Kidney capillary endothelial cell (primary cell): ENCODE results near the gene CAT.

Experiments used
- DNase-seq: peaks from one replicate; pipeline ENCODE4 v3.0.0-alpha.2; 2018; ENCODE audit warnings: low spot score

The CAT gene

DNA sequence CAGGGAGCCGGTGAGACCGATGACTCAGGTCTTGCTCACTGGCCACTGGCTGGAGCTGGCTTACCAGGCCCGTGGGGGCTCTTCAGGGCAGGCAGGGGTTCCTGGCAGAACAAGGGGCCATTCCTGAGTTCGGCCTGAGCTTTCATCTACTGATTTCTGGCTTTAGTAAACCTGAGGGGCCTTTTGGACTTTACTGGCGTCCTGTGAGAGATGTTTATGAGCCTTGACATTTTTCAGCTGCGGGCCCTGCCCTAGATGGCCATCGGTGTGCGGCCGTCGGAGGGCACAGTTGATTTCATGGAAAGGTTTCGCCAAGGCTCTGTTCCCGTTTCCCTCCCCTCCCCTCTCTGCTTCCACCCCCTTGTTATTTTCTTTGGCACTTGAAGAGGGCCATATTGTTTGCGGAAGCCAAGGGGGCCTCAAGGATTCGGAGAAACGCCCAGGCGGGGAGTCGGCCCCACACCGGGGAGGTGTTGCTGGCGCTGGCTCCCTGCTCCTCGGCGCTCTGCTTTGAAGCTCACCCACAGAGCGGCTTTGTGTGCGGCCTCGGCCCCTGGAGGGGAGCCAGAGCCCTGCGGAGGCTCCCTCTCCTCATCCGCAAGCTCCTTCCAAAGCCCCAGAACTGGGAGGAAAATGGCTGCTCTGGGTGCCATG lies 57.1 kb downstream of the CAT start:
- DNase-seq = peak; percentile 16

DNA sequence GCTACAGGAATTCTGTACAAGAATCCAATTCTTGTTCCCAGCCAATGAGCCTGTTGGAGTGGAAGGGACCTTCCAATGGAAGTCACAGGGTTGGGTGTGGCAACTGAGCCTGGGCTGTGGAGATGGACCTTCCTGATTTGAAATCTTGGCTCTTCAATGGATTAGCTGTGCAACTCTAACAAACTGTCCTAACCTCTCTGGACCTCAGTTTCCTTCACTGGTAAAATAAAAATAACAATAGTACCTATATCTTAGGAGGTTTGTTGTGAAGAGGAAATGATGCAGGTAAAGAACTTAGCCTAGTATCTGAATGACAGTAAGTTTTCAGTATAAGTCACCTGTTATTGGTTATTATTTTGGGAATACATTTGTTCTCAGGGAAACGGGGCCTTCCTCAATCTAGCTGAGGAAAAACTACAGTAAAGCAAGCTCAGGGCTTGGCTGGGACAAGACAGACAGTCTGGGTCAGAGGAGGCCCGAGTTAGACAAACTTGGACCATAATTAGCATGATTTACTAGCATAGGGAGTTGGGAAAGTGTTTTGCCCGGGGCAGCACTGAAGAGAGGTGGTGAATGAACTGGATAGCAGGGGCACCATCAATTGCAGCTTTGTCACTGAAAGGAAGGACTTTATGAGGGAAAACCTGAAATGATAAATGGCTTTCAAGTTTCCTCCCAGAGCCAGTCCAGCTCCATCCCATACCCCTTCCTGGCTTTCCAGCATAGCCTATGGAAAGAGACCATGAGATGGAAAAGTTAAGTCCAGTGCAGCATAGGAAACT lies 61.2 kb downstream of the CAT start:
- no peak for DNase-seq

DNA sequence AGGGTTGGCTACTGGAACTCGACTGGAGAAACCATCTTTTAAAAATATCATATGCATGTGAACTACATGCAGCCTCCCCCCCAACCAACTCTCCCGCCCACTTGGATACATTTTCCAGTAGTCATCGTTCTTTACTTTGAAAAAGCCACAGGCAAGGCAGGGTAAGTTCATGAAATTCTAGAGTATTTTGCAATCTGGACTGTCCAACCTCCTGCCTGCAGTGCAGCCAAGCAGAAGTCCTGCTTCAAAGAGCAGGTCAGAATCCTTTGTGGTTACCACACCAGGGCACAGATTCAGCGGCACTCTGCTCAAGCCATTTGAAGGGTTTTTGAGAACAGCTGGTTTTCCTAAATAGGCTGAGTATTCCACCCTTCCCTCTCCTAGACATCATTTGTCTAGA lies 62.8 kb downstream of the CAT start:
- no peak for DNase-seq

DNA sequence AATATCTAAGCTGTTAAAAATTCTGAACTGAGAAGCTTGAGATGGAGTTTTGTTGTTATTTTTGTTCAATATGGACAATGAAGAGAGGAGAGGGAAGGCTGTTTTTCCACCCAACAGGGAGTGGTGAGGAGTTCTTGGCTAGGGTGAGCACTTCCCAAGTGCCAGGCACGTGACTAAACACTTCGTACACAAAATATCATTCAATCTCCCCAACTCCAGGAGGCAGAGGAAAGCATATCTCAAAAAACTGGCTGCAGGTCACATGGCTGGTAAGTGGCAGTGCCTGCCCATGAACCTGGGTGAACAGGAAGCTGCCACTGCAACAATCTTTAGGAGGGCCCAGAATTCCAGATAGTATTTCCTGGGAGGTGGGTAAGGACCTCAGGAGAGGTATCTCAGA lies 63.2 kb downstream of the CAT start:
- DNase-seq = no peak

DNA sequence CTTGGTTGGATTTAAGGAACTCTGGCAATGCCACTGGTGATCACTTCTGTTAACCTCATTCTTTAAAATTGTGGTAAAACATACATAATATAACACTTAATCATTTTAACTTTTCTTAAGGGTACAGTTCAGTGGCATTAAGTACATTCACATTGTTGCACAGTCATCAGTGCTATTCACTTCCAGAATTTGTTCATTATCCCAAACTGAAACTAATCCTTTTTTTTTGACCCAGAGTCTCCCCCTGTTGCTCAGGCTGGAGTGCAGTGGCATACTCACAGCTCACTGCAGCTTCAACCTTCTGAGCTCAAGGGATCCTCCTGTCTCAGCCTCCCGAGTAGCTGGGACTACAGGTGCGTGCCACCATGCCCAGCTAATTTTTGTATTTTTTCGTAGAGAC lies 64.2 kb downstream of the CAT start:
- DNase-seq = no peak

DNA sequence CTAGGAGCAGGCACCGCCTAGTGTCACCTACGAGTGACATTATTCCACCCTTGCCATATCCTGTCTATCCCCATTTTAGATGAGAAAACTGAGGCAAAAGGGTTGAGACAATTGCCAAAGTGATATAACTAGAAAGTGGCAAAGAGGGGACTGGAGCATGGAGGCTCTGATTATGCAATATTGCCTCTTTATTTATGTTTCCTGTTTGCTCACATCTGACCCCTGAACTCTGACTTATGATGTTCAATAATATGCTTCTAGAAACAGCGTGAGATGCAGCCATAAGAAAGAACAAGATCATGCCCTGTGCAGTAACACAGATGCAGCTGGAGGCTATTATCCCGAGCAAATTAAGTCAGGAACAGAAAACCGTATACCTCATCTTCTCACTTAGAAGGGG lies 67.1 kb downstream of the CAT start:
- no peak for DNase-seq

DNA sequence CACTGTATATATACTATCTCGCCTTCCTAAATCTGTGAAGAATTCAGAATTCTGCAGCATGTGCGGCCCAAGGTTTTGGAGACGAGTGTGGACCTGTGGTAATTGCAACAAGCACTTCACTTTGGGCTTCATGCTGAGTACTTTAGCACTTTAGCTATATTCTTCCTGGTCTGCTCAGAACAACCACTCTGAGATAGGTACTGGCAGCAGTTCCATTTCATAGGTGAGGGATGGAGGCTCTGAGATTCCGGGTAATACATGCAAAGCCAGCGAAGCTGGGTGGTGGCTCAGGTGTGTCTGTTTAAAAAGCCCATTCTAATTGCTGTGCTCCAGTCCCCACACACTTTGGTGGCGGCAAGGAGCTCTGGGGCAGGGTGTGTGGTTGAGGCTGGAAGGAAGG lies 68.4 kb downstream of the CAT start:
- DNase-seq = no peak

DNA sequence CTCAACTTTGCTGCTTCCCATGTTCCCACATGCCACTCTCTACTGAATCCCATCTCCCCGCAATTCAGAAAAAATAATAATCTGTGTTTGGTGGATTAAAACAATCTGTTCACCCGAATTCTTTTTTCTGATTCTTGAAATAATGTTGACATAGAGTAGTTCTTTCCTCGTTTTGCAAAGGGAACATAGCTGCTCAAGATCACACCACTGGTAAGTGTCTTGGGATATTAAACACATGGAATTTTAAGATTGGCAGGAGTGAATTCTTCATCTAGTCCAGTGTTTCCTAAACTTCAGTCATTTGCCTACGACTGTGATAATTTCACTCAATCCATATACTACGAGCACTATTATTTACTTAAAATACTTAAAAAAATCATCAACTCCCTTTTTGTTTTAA lies 68.9 kb downstream of the CAT start:
- DNase-seq = no peak

DNA sequence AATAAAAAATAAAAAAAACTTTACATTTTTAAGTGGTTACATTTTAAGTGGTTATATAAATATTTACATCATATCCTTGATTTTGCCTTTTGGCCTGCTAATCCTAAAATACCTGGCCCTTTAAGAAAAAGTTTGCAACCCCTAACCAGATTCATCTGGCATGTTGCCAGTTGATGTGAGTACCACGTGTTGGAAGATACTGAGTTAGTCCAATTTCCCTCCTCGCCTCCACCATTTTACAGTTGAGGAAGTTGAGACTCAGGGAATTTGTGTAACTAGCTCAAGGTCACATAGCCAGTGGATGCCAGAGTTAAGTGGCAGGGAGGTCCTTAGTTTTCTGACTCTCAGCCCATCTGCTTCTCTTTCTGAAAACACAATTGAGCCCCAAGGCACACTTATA lies 69.8 kb downstream of the CAT start:
- no peak for DNase-seq

DNA sequence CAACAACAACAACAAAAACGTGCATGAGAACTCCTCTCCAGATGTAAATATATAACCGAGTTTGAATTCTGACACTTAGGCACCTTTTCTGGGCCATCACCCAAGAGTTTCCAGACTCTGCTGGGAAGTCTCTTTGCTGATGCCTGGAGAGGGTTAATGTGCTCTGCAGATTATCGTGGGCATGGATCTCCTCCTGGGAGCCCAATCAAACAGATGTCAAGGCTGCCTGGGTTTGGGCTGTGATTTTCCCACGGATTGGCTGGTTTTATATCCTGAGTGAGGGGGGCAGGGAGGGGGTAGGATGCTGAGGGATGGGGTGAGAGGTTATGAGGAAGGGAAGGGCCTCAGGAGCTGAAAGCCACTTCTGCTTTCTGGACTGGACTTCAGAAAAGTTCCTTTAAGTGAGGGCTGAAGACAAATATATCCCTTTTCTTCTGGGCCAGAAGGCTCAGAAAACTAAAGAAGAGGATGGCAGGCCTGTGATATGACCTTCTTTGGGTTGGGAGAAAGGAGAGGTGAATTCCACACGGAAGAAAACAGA lies 70.7 kb downstream of the CAT start:
- no peak for DNase-seq

DNA sequence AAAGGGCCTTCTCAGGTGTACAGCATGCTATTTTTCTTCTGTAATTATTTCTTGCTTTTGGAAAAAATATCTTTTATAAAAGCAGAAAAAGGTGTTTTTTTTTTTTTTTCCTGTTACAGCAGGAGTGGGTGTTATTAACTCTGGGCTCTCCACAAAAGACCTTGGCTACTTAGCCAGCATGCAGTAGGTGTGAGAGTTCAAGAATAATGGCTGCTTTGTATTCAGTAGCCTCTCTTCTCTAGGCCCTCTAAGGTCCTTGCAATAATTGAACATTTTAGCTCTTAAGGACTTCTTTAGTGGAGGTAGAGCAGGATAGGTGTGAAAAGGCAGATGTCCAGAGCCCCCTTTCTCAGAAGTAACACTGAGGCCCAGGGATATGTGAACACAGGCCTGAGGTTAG lies 71.5 kb downstream of the CAT start:
- DNase-seq = no peak

DNA sequence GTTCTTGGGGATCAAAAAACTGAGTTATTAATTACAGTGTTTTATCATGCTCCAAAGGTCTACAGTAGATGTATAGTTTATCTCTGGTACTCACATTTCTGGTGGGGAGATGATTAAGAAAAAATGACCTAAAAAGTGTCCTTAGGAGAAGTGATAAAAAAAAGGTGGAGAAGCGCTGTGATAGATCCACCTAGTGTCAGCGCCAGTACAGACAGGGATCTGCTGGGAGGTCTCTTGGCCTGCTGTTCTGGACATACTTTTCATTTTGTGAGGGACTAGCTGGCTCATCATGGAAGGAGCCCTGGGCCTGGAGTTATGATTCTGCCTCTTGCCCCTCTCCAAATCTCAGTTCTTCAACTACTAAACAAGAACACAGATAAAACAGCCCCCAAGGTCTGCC lies 71.9 kb downstream of the CAT start:
- no peak for DNase-seq

DNA sequence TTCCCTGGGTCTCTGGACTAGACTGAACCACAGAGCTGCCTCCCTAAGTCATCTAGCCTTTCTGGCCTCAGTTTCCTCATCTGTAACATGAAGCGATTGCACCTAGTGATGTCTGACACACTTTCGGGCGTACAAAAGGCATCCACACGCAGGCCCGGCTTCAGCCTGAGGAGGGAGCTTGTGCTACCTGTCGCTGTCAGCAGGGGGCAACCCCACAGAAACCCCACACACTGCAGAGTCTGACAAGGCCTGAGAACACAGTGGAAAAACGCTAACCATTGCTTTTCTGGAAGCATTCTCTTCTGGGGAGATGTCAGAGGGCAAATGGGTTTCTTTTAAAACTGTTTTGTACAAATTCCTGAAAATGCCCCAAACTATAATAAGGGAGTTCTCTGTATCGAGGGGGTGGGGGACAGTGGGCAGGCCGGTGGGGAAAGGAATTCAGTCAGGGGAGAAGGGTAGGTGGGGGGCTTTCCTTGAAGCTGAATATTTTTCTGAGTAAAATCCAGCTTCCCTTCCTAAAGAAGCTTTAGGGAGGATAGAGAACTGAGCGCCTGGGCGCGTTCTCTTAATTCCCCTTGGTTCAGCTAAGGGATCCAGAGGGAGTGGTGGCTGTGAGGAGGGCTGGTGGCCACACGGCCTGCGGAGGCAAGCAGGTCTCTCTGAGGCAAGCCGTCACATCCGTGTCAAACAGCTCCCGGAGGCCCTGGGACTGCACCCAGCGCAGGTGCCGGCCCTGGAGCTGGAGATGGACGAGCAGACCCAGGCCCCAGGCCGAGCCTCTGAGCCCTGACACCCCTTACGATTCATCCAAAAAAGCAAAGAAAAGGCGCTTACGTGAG lies 74.3 kb downstream of the CAT start:
- DNase-seq = peak; percentile 42

DNA sequence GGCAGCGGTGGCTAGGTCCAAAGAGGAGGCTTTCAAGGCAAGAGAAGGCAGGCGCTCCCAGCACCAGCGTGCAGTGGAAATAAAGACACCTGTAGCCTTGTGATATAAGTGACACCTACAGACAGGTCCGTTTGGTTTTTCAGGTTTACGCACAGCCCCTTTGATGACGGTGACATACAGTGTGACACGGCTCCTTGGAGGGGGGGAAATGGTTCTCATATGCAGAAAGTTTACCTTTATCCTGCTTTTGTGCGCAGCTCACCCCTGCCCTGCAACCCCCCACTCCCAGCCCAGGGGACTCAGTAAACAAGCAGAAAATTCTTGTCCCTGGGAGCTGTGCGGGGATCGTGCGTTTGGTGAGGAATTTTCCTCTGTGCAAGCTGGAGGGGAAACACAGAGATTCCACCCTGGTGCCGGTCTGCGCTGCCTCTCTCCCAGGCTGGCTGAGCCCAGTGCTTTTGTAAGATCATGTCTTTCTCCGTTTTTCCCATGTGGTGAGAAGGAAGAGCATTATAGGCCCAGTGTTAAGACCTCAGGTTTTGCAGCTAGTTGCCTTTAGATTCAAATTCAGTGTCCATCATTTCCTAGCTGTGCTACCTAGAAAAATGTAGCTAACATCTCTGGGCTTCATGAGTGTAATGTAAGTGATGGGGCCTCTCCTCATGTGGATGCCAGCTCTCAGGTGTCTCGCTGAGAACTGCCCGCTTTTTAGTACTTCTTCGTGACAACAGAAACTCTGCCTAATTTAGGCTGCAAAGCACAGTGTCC lies 75.1 kb downstream of the CAT start, which contains the start of gene ELF5:
TSS of gene ELF5 (minus strand) at position 113 of the 768 bp plus-strand sequence. CDS start 8,045 bp downstream, outside the sequence.
- no peak for DNase-seq

DNA sequence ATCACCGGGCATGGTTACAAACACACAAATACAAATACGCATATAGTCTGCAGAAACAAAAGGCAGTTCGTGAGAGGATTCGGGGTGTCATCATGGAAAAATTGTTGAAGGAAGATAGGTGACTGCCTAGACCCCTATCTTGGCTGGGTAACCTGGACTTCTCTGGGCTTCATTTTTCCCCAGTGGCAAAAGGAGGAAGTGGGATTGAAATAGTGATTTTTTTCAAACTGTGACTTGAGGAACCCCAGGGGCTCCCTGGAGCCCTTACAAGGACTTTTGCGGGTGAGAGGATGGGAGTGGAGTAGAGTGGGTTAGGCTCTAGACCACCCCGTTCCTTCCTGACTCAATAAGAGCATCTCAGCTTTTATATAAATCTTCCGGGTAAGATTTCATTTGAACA lies 75.9 kb downstream of the CAT start:
- DNase-seq = no peak

DNA sequence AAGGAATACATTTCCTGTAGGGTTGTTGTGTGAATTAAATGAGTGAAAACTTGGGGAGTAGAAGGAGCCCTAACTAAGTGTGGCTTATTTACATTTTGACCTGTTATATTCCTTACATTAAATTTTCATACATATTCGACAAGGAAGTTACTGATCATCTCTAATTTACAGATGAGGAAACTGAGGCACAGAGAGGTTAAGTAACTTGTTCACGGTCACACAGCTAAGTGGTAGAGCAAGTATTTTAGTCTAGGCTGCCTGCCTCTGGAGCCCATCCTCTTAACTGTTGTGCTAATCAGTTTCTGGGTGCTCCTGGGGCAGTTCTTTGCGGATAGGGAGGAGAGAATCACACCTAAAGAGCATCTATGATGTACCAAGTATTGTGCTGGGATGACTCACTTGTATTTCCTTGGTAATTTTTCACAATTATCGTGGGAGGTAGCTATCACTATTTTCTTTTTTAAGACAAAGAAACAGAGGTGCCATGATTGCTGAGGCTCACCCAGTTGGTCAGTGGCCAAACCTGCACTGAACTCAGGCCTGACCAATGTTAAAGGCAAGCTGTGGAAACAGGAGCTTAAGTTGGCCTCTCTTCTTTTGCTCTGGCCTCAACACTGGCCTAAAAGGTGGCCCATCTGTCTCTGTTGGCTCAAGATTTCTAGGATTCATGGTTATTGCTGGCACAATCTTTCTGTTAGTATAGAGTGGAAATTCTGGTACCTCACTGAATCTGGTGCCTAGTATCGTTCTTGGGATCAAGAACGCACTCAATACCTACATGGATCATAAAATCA lies 77.7 kb downstream of the CAT start:
- DNase-seq = no peak

DNA sequence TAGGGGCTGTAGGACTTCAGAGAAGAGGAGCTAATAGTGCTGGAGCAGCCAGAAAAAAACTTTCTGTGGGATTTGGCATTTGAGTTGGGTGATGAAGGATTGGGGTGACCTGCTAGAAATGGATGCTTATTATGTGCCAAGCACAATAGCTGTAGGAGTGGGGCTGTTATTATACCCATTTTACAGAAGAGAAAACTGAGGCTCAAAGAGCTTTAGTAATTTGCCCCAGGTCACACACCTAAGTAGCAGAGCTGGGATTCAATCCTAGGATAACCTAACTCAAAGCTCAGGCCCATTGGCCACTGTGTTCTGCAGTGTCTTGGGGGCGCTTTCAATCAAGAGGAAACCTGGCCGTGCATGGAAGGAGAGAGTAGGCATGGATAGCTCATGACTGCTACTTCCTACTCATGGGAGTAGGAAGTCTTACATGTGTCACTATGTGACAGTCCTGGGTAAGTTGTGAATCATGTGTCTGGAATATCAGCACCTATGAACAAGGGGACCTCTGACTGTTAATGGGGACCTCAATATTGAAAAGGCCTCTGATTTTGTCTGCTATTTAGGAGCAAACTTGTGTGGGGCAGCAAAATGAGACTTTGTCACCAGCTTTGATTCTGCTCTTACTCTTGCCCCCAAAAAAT lies 81.0 kb downstream of the CAT start:
- no peak for DNase-seq

DNA sequence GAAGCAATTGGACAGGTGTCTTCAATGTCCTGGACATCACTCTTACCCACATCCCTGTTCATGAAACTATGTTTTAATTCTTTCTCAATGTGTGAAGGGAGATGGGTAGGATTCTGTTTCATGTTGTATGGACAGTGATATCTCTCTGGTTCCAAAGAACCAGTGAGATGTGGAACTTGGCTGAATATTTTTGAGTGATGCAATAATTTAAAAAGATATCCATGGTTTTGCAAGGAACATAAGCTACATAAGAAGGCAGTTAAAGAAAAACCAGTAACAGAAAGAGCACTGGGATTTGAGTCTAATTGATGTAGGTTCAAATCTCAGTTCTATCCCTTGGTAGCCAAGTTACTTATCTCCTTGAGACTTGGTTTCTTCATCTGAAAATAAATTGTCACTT lies 82.5 kb downstream of the CAT start:
- DNase-seq = no peak
